Measurements from ENCODE around the gene STAT3. TPM values are rescaled to one million over a fixed set of nuclear protein-coding genes. Genes with fewer than 3 reads are reported as not detected.
A peak's percentile ranks its signal among the peaks of the same experiment; 100 is the strongest.

STAT3 gene
- total and polyA plus RNA-seq, 2 donors (not counting 3 experiments of a cell fraction or from before 2014, with no cell fraction given), result 59.1 to 124 TPM

- intact Hi-C loops (cut with micrococcal nuclease) (loop anchor here (5.0 kb wide), 2 partner anchors 49 to 186 kb away; partner anchors contain the start of gene ATP6V0A1), dilution Hi-C loops (cut with MboI; ENCODE audit: extremely low pct_ligation_motif_present, low sequenced_read_pairs) (no loop called here)
- Histone ChIP-seq H3K79me2 (ENCODE audit: control insufficient read depth, insufficient read depth, low read length) (peaks cover 93% of the 10 kb centered on the region), H3K9me3 (replicated peaks; ENCODE audit: control insufficient read depth, insufficient read depth, low read length) (no peaks in the 10 kb centered on the region), H3K36me3 (ENCODE audit: control insufficient read depth in 2 of 2, extremely low read depth in 1 of 2, insufficient read depth in 2 of 2, low read length in 2 of 2) (peaks cover 19 to 25% of the 10 kb centered on the region in 2 experiments), H3K27me3 (ENCODE audit: control insufficient read depth in 2 of 2, insufficient read depth in 2 of 2, low read length in 2 of 2) (no peaks in the 10 kb centered on the region), H2AFZ (ENCODE audit: low read depth, low read length) (no peak overlapping the region), H3K4me2 (ENCODE audit: insufficient read depth, low read length) (peak overlapping the region; percentile 67), H3K4me1 (ENCODE audit: control insufficient read depth, extremely low read depth, insufficient read depth, low read length) (peaks cover 60% of the 10 kb centered on the region), H3K9me1 (replicated peaks; ENCODE audit: control insufficient read depth, extremely low read depth, insufficient read depth, low read length) (no peaks in the 10 kb centered on the region), H4K20me1 (replicated peaks; ENCODE audit: control insufficient read depth, extremely low read depth, insufficient read depth, low read length) (no peaks in the 10 kb centered on the region), H3K4me3 (replicated peaks in 1 of 3; ENCODE audit: insufficient read depth in 1 of 3, low read depth in 1 of 3, low read length in 3 of 3) (no peak overlapping the region), H3K9ac (replicated peaks; ENCODE audit: extremely low read depth, insufficient read depth, low read length) (peak overlapping the region; percentile 25), H3K27ac (ENCODE audit: insufficient read depth, low read depth, low read length) (peak overlapping the region; percentile 73)
- ChIA-PET POLR2A (interaction anchor here (0.6 to 3.3 kb wide), 7 partner anchors 8 to 132 kb away, joined by 4 to 41 read pairs (median 14); partner anchors contain the start of genes CAVIN1, STAT3 and STAT5B), CTCF (interaction anchor here (1.3 to 9.1 kb wide), 10 partner anchors 14 to 185 kb away, joined by 5 to 81 read pairs (median 32); partner anchors contain the start of genes CAVIN1 and STAT3)
- no TSS peak for BruUV-seq (replicated peaks)
- DNase-seq (ENCODE audit: low read depth, low spot score), result peak; percentile 84
- peak; percentile 89 for FAIRE-seq
- TF ChIP-seq GATA2 (IDR thresholded peaks at IDR 0.05; ENCODE audit: insufficient read depth, insufficient read length, low read depth, low read length), result peak; percentile 23
- no peak for TF ChIP-seq CTCF (IDR thresholded peaks at IDR 0.05; ENCODE audit: extremely low read depth in 1 of 2, insufficient read depth in 1 of 2, low read depth in 1 of 2, low read length in 2 of 2)
These were observed 19.8 kb upstream of the STAT3 start for GRCh38 chr17:42408061-42408460.

- Histone ChIP-seq H3K9me1 (replicated peaks; ENCODE audit: control insufficient read depth, extremely low read depth, insufficient read depth, low read length) (no peaks in the 10 kb centered on the region), H3K27ac (ENCODE audit: insufficient read depth, low read depth, low read length) (peak overlapping the region; percentile 73), H3K4me3 (replicated peaks in 1 of 3; ENCODE audit: insufficient read depth in 1 of 3, low read depth in 1 of 3, low read length in 3 of 3) (peak overlapping the region in 2 of 3 experiments; percentile 19 to 41), H3K9ac (replicated peaks; ENCODE audit: extremely low read depth, insufficient read depth, low read length) (peak overlapping the region; percentile 50), H3K4me2 (ENCODE audit: insufficient read depth, low read length) (peak overlapping the region; percentile 67), H3K36me3 (ENCODE audit: control insufficient read depth in 2 of 2, extremely low read depth in 1 of 2, insufficient read depth in 2 of 2, low read length in 2 of 2) (peaks cover 20 to 31% of the 10 kb centered on the region in 2 experiments), H2AFZ (ENCODE audit: low read depth, low read length) (no peak overlapping the region), H3K4me1 (ENCODE audit: control insufficient read depth, extremely low read depth, insufficient read depth, low read length) (peaks cover 65% of the 10 kb centered on the region), H4K20me1 (replicated peaks; ENCODE audit: control insufficient read depth, extremely low read depth, insufficient read depth, low read length) (no peaks in the 10 kb centered on the region), H3K79me2 (ENCODE audit: control insufficient read depth, insufficient read depth, low read length) (peaks cover 94% of the 10 kb centered on the region), H3K9me3 (replicated peaks; ENCODE audit: control insufficient read depth, insufficient read depth, low read length) (no peaks in the 10 kb centered on the region), H3K27me3 (ENCODE audit: control insufficient read depth in 2 of 2, insufficient read depth in 2 of 2, low read length in 2 of 2) (no peaks in the 10 kb centered on the region)
- CTCF ChIA-PET, result interaction anchor here (0.6 to 9.1 kb wide), 20 partner anchors 8 to 213 kb away, joined by 3 to 81 read pairs (median 10); partner anchors contain the start of genes CAVIN1, GHDC and STAT3
- no TSS peak for BruUV-seq (replicated peaks)
- FAIRE-seq, result peak; percentile 96
- dilution Hi-C loops (cut with MboI; ENCODE audit: extremely low pct_ligation_motif_present, low sequenced_read_pairs), result no loop called here
- TF ChIP-seq FOS (IDR thresholded peaks at IDR 0.05; ENCODE audit: borderline replicate concordance, insufficient read depth, low read length) (no peak), POLR2A (IDR thresholded peaks at IDR 0.05; ENCODE audit: low read depth, low read length) (peak; percentile 56), EZH2 (IDR thresholded peaks at IDR 0.05; ENCODE audit: borderline replicate concordance, low read depth, low read length, severe bottlenecking) (no peak), MAX (IDR thresholded peaks at IDR 0.05; ENCODE audit: insufficient read depth, insufficient read length) (no peak), CTCF (IDR thresholded peaks at IDR 0.05; ENCODE audit: extremely low read depth in 1 of 2, insufficient read depth in 1 of 2, low read depth in 1 of 2, low read length in 2 of 2) (no peak), JUN (IDR thresholded peaks at IDR 0.05; ENCODE audit: borderline replicate concordance, insufficient read depth, insufficient read length, low read depth) (no peak), MYC (IDR thresholded peaks at IDR 0.05; ENCODE audit: low read depth, low read length) (no peak), GATA2 (IDR thresholded peaks at IDR 0.05; ENCODE audit: insufficient read depth, insufficient read length, low read depth, low read length) (peak; percentile 33), POLR2AphosphoS5 (IDR thresholded peaks at IDR 0.05; ENCODE audit: insufficient read depth, low read depth, low read length) (peak; percentile 77)
- DNase-seq (ENCODE audit: low read depth, low spot score), result peak; percentile 98
- POLR2A ChIA-PET, result interaction anchor here (0.6 to 3.2 kb wide), 6 partner anchors 9 to 112 kb away, joined by 4 to 41 read pairs (median 10); partner anchors contain the start of genes CAVIN1 and STAT3
- intact Hi-C loops (cut with micrococcal nuclease), result loop anchor here (1.0 to 5.0 kb wide), 7 partner anchors 8 to 185 kb away; partner anchors contain the start of genes ATP6V0A1, CAVIN1 and STAT3
These were observed 19.1 kb upstream of the STAT3 start for GRCh38 chr17:42407289-42407836.
